ENCODE results near the gene SHROOM3. TPM values are rescaled to one million over a fixed set of nuclear protein-coding genes. Genes with fewer than 3 reads are reported as not detected.

The SHROOM3 gene
- total and polyA plus RNA-seq, 2 experiments from 2014 or later: 11.3 to 73.5 TPM

DNA sequence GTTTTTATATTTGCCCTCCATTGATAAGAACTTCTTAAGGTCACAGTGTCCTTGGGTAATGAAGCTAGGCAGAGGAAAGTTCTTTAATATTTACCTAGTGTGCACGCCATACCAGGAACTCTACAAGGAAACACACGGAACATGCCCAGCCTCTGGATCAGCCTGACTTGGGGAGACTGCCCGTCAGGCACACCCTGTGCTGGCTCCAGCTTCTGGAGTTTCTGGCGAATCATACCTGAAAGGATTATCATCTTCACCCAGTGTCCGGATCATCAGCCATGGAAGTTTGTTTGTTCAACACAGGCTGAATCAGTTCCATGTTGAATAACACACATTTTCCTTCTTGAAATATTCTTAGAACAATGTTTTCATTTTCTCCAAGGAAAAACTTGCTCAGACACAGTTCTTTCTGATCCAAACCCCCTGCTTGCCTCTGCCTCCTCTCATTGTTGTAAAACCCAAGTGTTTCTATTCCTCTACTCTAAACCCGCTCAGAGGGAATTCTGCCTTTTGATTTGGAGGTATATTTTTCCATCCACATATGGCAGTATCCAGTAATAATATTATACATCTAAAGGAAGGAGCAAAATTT is 176.7 kb downstream of the SHROOM3 start:
- no peak overlapping the region for H3K4me3 Mint-ChIP-seq
- no peaks in the 10 kb centered on the region for H3K27me3 ChIP-seq (ENCODE audit: insufficient read depth)
- 0 out of 2 replicates have a peak overlapping the region, but pooled peaks have one; percentile 0 for H3K27ac ChIP-seq (ENCODE audit: low read depth)
- H3K9me2 ChIP-seq (ENCODE audit: insufficient read depth): no peaks in the 10 kb centered on the region
- 0 out of 3 replicates have a peak, but pooled peaks have one; percentile 10 for ATAC-seq
- H3K27ac Mint-ChIP-seq: peak overlapping the region; percentile 4; the same call in 1 of the 2 replicates
- peaks cover 6% of the 10 kb centered on the region for H3K27me3 Mint-ChIP-seq (ENCODE audit: insufficient read depth, low read depth, poor library complexity)
- H2AFZ ChIP-seq: no peak overlapping the region
- H3K4me1 Mint-ChIP-seq: peaks cover 56% of the 10 kb centered on the region
- peak overlapping the region; percentile 33 for H3K4me2 ChIP-seq
- peaks cover 46% of the 10 kb centered on the region for H3K4me1 ChIP-seq (ENCODE audit: insufficient read depth)
- no peak for TF ChIP-seq JUNB (IDR thresholded peaks at IDR 0.05; ENCODE audit: unreplicated experiment)
- TF ChIP-seq ZNF331 (CRISPR knock-in tag; IDR thresholded peaks at IDR 0.05; ENCODE audit: low read depth): no peak
- TF ChIP-seq, protein P1, sequence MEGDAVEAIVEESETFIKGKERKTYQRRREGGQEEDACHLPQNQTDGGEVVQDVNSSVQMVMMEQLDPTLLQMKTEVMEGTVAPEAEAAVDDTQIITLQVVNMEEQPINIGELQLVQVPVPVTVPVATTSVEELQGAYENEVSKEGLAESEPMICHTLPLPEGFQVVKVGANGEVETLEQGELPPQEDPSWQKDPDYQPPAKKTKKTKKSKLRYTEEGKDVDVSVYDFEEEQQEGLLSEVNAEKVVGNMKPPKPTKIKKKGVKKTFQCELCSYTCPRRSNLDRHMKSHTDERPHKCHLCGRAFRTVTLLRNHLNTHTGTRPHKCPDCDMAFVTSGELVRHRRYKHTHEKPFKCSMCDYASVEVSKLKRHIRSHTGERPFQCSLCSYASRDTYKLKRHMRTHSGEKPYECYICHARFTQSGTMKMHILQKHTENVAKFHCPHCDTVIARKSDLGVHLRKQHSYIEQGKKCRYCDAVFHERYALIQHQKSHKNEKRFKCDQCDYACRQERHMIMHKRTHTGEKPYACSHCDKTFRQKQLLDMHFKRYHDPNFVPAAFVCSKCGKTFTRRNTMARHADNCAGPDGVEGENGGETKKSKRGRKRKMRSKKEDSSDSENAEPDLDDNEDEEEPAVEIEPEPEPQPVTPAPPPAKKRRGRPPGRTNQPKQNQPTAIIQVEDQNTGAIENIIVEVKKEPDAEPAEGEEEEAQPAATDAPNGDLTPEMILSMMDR (conservative IDR thresholded peaks at IDR 0.05; ENCODE audit: low read depth in 2 of 2): no peak
- TF ChIP-seq, protein P2, sequence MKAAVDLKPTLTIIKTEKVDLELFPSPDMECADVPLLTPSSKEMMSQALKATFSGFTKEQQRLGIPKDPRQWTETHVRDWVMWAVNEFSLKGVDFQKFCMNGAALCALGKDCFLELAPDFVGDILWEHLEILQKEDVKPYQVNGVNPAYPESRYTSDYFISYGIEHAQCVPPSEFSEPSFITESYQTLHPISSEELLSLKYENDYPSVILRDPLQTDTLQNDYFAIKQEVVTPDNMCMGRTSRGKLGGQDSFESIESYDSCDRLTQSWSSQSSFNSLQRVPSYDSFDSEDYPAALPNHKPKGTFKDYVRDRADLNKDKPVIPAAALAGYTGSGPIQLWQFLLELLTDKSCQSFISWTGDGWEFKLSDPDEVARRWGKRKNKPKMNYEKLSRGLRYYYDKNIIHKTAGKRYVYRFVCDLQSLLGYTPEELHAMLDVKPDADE (IDR thresholded peaks at IDR 0.05): no peak
- TF ChIP-seq, protein P3, sequence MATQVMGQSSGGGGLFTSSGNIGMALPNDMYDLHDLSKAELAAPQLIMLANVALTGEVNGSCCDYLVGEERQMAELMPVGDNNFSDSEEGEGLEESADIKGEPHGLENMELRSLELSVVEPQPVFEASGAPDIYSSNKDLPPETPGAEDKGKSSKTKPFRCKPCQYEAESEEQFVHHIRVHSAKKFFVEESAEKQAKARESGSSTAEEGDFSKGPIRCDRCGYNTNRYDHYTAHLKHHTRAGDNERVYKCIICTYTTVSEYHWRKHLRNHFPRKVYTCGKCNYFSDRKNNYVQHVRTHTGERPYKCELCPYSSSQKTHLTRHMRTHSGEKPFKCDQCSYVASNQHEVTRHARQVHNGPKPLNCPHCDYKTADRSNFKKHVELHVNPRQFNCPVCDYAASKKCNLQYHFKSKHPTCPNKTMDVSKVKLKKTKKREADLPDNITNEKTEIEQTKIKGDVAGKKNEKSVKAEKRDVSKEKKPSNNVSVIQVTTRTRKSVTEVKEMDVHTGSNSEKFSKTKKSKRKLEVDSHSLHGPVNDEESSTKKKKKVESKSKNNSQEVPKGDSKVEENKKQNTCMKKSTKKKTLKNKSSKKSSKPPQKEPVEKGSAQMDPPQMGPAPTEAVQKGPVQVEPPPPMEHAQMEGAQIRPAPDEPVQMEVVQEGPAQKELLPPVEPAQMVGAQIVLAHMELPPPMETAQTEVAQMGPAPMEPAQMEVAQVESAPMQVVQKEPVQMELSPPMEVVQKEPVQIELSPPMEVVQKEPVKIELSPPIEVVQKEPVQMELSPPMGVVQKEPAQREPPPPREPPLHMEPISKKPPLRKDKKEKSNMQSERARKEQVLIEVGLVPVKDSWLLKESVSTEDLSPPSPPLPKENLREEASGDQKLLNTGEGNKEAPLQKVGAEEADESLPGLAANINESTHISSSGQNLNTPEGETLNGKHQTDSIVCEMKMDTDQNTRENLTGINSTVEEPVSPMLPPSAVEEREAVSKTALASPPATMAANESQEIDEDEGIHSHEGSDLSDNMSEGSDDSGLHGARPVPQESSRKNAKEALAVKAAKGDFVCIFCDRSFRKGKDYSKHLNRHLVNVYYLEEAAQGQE (IDR thresholded peaks at IDR 0.05; ENCODE audit: unreplicated experiment): no peak
- TF ChIP-seq, protein P4, sequence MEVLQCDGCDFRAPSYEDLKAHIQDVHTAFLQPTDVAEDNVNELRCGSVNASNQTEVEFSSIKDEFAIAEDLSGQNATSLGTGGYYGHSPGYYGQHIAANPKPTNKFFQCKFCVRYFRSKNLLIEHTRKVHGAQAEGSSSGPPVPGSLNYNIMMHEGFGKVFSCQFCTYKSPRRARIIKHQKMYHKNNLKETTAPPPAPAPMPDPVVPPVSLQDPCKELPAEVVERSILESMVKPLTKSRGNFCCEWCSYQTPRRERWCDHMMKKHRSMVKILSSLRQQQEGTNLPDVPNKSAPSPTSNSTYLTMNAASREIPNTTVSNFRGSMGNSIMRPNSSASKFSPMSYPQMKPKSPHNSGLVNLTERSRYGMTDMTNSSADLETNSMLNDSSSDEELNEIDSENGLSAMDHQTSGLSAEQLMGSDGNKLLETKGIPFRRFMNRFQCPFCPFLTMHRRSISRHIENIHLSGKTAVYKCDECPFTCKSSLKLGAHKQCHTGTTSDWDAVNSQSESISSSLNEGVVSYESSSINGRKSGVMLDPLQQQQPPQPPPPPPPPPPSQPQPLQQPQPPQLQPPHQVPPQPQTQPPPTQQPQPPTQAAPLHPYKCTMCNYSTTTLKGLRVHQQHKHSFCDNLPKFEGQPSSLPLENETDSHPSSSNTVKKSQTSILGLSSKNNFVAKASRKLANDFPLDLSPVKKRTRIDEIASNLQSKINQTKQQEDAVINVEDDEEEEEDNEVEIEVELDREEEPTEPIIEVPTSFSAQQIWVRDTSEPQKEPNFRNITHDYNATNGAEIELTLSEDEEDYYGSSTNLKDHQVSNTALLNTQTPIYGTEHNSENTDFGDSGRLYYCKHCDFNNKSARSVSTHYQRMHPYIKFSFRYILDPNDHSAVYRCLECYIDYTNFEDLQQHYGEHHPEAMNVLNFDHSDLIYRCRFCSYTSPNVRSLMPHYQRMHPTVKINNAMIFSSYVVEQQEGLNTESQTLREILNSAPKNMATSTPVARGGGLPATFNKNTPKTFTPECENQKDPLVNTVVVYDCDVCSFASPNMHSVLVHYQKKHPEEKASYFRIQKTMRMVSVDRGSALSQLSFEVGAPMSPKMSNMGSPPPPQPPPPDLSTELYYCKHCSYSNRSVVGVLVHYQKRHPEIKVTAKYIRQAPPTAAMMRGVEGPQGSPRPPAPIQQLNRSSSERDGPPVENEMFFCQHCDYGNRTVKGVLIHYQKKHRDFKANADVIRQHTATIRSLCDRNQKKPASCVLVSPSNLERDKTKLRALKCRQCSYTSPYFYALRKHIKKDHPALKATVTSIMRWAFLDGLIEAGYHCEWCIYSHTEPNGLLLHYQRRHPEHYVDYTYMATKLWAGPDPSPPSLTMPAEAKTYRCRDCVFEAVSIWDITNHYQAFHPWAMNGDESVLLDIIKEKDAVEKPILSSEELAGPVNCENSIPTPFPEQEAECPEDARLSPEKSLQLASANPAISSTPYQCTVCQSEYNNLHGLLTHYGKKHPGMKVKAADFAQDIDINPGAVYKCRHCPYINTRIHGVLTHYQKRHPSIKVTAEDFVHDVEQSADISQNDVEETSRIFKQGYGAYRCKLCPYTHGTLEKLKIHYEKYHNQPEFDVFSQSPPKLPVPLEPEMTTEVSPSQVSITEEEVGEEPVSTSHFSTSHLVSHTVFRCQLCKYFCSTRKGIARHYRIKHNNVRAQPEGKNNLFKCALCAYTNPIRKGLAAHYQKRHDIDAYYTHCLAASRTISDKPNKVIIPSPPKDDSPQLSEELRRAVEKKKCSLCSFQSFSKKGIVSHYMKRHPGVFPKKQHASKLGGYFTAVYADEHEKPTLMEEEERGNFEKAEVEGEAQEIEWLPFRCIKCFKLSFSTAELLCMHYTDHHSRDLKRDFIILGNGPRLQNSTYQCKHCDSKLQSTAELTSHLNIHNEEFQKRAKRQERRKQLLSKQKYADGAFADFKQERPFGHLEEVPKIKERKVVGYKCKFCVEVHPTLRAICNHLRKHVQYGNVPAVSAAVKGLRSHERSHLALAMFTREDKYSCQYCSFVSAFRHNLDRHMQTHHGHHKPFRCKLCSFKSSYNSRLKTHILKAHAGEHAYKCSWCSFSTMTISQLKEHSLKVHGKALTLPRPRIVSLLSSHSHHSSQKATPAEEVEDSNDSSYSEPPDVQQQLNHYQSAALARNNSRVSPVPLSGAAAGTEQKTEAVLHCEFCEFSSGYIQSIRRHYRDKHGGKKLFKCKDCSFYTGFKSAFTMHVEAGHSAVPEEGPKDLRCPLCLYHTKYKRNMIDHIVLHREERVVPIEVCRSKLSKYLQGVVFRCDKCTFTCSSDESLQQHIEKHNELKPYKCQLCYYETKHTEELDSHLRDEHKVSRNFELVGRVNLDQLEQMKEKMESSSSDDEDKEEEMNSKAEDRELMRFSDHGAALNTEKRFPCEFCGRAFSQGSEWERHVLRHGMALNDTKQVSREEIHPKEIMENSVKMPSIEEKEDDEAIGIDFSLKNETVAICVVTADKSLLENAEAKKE (CRISPR knock-in tag; IDR thresholded peaks at IDR 0.05): no peak
- no peak for TF ChIP-seq EZH2 (IDR thresholded peaks at IDR 0.05; ENCODE audit: low read depth, unreplicated experiment)
- TF ChIP-seq NANOG (IDR thresholded peaks at IDR 0.05; ENCODE audit: borderline replicate concordance): no peak
- TF ChIP-seq STAT1 (IDR thresholded peaks at IDR 0.05; ENCODE audit: unreplicated experiment): no peak
- no peak for TF ChIP-seq POLR2AphosphoS5 (IDR thresholded peaks at IDR 0.05; ENCODE audit: low read depth)
- TF ChIP-seq ZNF114 (CRISPR knock-in tag; IDR thresholded peaks at IDR 0.05): no peak
- TF ChIP-seq EZH2phosphoT487 (IDR thresholded peaks at IDR 0.05; ENCODE audit: unreplicated experiment): no peak
- no peak for TF ChIP-seq CREB1 (CRISPR knock-in tag; IDR thresholded peaks at IDR 0.05; ENCODE audit: low read depth)
- no peaks in the 10 kb centered on the region for H4K20me1 ChIP-seq (replicated peaks; ENCODE audit: insufficient read depth)
- no peak for DNase-seq (ENCODE audit: low spot score)
- no peaks in the 10 kb centered on the region for H3K79me2 ChIP-seq (replicated peaks; ENCODE audit: insufficient read depth)
- no peaks in the 10 kb centered on the region for H3K9me3 Mint-ChIP-seq
- H3F3A ChIP-seq (replicated peaks; ENCODE audit: low read depth): no peaks in the 10 kb centered on the region
- no peaks in the 10 kb centered on the region for H3K36me3 ChIP-seq (ENCODE audit: insufficient read depth)
- no peaks in the 10 kb centered on the region for H3K36me3 Mint-ChIP-seq (ENCODE audit: low read depth)
- H3K4me3 ChIP-seq: no peak overlapping the region

All from GM23338 (cell line).